Effector CD4-positive, alpha-beta T cell (primary cell): ENCODE data around the gene WDFY1.

ENCODE experiments used
- DNase-seq: peaks from one replicate; pipeline ENCODE4 v3.0.0-alpha.2; 2020
- total RNA-seq: gene quantifications from one replicate; lab custom pipeline; 2026; lab: John Stamatoyannopoulos, UW

WDFY1 gene
- 53.5 reads per million, percentile 70 among the genes with 10 or more reads in this experiment for total RNA-seq

GRCh38 chr2:223944703-223945531, at the start of gene WDFY1:
WDFY1 (minus strand) TSS chr2:223945335; CDS start chr2:223945284, 51 bp downstream.
- DNase-seq, result peak; percentile 61

GRCh38 chr2:223994562-223995162, 49.5 kb upstream of the WDFY1 start:
- no peak for DNase-seq

GRCh38 chr2:223993634-223994232, 48.6 kb upstream of the WDFY1 start:
- DNase-seq, result peak; percentile 47

- no peak for DNase-seq
These were observed 46.5 kb upstream of the WDFY1 start for GRCh38 chr2:223991611-223992010.

GRCh38 chr2:223989856-223990232, 44.7 kb upstream of the WDFY1 start:
- no peak for DNase-seq

GRCh38 chr2:223989206-223989855, 44.2 kb upstream of the WDFY1 start:
- DNase-seq, result no peak

GRCh38 chr2:223981241-223981640, 36.1 kb upstream of the WDFY1 start:
- no peak for DNase-seq

GRCh38 chr2:223980803-223981202, 35.7 kb upstream of the WDFY1 start:
- DNase-seq, result no peak

- DNase-seq, result no peak
These were observed 35.2 kb upstream of the WDFY1 start for GRCh38 chr2:223980397-223980735.

GRCh38 chr2:223979730-223980396, 34.7 kb upstream of the WDFY1 start:
- no peak for DNase-seq

GRCh38 chr2:223978451-223978850, 33.3 kb upstream of the WDFY1 start:
- DNase-seq, result no peak

- DNase-seq, result no peak
These were observed 31.6 kb upstream of the WDFY1 start for GRCh38 chr2:223976635-223977226.

GRCh38 chr2:223973606-223974005, 28.5 kb upstream of the WDFY1 start:
- DNase-seq, result no peak

- DNase-seq, result no peak
These were observed 27.5 kb upstream of the WDFY1 start for GRCh38 chr2:223972656-223973102.

GRCh38 chr2:223971731-223972130, 26.6 kb upstream of the WDFY1 start:
- DNase-seq, result no peak

- peak; percentile 56 for DNase-seq
These were observed 25.4 kb upstream of the WDFY1 start for GRCh38 chr2:223970343-223971128.

GRCh38 chr2:223969856-223970255, 24.7 kb upstream of the WDFY1 start:
- DNase-seq, result no peak

- no peak for DNase-seq
These were observed 24.2 kb upstream of the WDFY1 start for GRCh38 chr2:223969315-223969714.

- no peak for DNase-seq
These were observed 22.8 kb upstream of the WDFY1 start for GRCh38 chr2:223967981-223968380.

GRCh38 chr2:223959688-223960087, 14.6 kb upstream of the WDFY1 start:
- no peak for DNase-seq

GRCh38 chr2:223957092-223957851, 12.1 kb upstream of the WDFY1 start, which contains the start of gene MRPL44:
MRPL44 (plus strand) TSS chr2:223957463; CDS start chr2:223957473, 10 bp downstream.
- DNase-seq, result peak; percentile 96
